ENCODE measurements around the gene CR1.

- TF ChIP-seq CTCF (IDR thresholded peaks at IDR 0.05; ENCODE audit: borderline replicate concordance, extremely low read depth, low read length, poor library complexity, severe bottlenecking) (no peak), EZH2 (IDR thresholded peaks at IDR 0.05; ENCODE audit: borderline replicate concordance, low read depth, low read length, severe bottlenecking) (no peak)
Observed at GRCh38 chr1:207669528-207670009, 173.6 kb downstream of the CR1 start.
